HEK293T (cell line): ENCODE measurements around the gene IRAG1.

Source experiments
- ARNT ChIP-seq: fragments of 450-650 bp; IDR thresholded peaks from 2 replicates; pipeline ENCODE4 v1.6.1; 2017; ENCODE audit warnings: mild to moderate bottlenecking
- BHLHE40 ChIP-seq: fragments of 450-650 bp; IDR thresholded peaks from 2 replicates; pipeline ENCODE4 v1.6.1; 2016; ENCODE audit warnings: mild to moderate bottlenecking, moderate library complexity, borderline replicate concordance
- ELF4 ChIP-seq: fragments of 450-650 bp; IDR thresholded peaks from 2 replicates; pipeline ENCODE4 v1.6.1; 2017; ENCODE audit warnings: antibody characterized with exemption
- FOXM1 ChIP-seq: fragments of 450-650 bp; IDR thresholded peaks from 2 replicates; pipeline ENCODE4 v1.6.1; 2017; ENCODE audit warnings: mild to moderate bottlenecking, borderline replicate concordance
- LEF1 ChIP-seq: fragments of 450-650 bp; IDR thresholded peaks from 2 replicates; pipeline ENCODE4 v1.6.1; 2017; ENCODE audit warnings: mild to moderate bottlenecking, borderline replicate concordance
- NFRKB ChIP-seq: fragments of 450-650 bp; IDR thresholded peaks from 2 replicates; pipeline ENCODE4 v1.6.1; 2016; ENCODE audit warnings: mild to moderate bottlenecking, moderate library complexity
- SP1 ChIP-seq: fragments of 450-650 bp; IDR thresholded peaks from 2 replicates; pipeline ENCODE4 v1.6.1; 2017
- SUZ12 ChIP-seq: fragments of 450-650 bp; IDR thresholded peaks from 2 replicates; pipeline ENCODE4 v1.6.1; 2016; ENCODE audit warnings: mild to moderate bottlenecking
- ZNF384 ChIP-seq: fragments of 450-650 bp; IDR thresholded peaks from 2 replicates; pipeline ENCODE4 v1.6.1; 2016

DNA sequence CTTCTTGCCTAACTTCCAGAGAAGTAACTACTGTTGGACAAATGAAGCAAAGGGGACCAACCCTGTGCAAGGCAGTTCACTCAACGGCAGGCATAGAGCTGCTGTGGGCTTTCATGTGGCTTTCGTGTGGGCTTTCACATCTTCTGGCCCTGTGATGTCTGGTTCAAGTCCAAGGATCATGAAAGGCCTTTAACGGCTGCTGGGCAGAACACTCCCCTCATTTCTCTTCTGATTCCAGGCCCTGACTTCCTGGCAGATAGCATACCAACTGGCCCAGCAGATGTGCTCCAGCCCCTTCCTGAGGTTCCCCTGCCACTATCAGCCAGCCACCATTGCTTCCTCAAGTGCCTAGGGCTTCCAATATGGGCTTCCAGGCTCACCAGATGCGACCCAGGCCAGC is 28.8 kb upstream of the IRAG1 start:
- TF ChIP-seq FOXM1 (no peak), ELF4 (no peak), SUZ12 (no peak), ZNF384 (no peak), BHLHE40 (no peak), ARNT (no peak), LEF1 (no peak), SP1 (no peak), NFRKB (no peak)
